IMR-90 (cell line): ENCODE data around the gene KLHL3. TPM values are rescaled to one million over a fixed set of nuclear protein-coding genes. Genes with fewer than 3 reads are reported as not detected.

ENCODE experiments used
- ATAC-seq: fragments of 200-7000 bp; cut with Tn5 transposase; 2 replicates; pipeline ENCODE4 v1.9.1; 2020; ENCODE audit warnings: low read depth, mild to moderate bottlenecking, moderate library complexity
- BruUV-seq: library from RNA; stranded (reverse); fragments of 400-500 nt; replicated peaks from 2 replicates; lab custom pipeline; 2021; lab: Mats Ljungman, UMichigan
- CTCF ChIA-PET: fragments of 300-600 bp; formaldehyde crosslinking; extraction: SDS; loops from one replicate; lab custom pipeline; 2021; ENCODE audit warnings: antibody characterized with exemption; lab: Yijun Ruan, JAX
- POLR2A ChIA-PET: fragments of 300-600 bp; sonication (Branson Sonifier 250); formaldehyde crosslinking; loops from one replicate; lab custom pipeline; 2022; ENCODE audit warnings: antibody characterized with exemption; ENCODE audit not compliant: unreplicated experiment; lab: Charles Lee
- DNase-seq: peaks from one replicate; pipeline ENCODE4 v3.0.0; 2013
- H2AFZ ChIP-seq: replicated peaks from 2 replicates; pipeline ENCODE3; 2013; ENCODE audit warnings: low read length, mild to moderate bottlenecking; ENCODE audit not compliant: poor library complexity
- H2AK5ac ChIP-seq: 2 replicates; pipeline ENCODE4 v1.6.1; 2013; ENCODE audit warnings: low read depth, low read length, inconsistent platforms
- H2AK9ac ChIP-seq: replicated peaks from 2 replicates; pipeline ENCODE3; 2013; ENCODE audit warnings: mild to moderate bottlenecking, low read depth, low read length, moderate library complexity; ENCODE audit not compliant: poor library complexity
- H2BK120ac ChIP-seq: 2 replicates; pipeline ENCODE4 v1.6.1; 2013; ENCODE audit warnings: low read depth, low read length, inconsistent platforms
- H2BK15ac ChIP-seq: 3 replicates; pipeline ENCODE4 v1.6.1; 2013; ENCODE audit warnings: low read depth, low read length, inconsistent platforms
- H2BK20ac ChIP-seq: 2 replicates; pipeline ENCODE4 v1.6.1; 2013; ENCODE audit warnings: low read depth, mild to moderate bottlenecking, inconsistent platforms, low read length, moderate library complexity
- H2BK5ac ChIP-seq: 2 replicates; pipeline ENCODE4 v1.6.1; 2013; ENCODE audit warnings: mild to moderate bottlenecking, low read depth, low read length, inconsistent platforms; ENCODE audit not compliant: poor library complexity, severe bottlenecking
- H3K14ac ChIP-seq: replicated peaks from 2 replicates; pipeline ENCODE4 v1.6.1; 2013; ENCODE audit warnings: low read depth, low read length, inconsistent platforms
- H3K18ac ChIP-seq: 2 replicates; pipeline ENCODE4 v1.6.1; 2013; ENCODE audit warnings: low read depth, low read length, control low read depth
- H3K23ac ChIP-seq: 2 replicates; pipeline ENCODE4 v1.6.1; 2013; ENCODE audit warnings: low read depth, low read length, inconsistent platforms
- H3K27ac ChIP-seq: 2 replicates; pipeline ENCODE4 v1.5.1; 2013; ENCODE audit warnings: mild to moderate bottlenecking, control low read depth, low read length; ENCODE audit not compliant: insufficient read depth
- H3K27me3 ChIP-seq: 2 replicates; pipeline ENCODE4 v1.6.1; 2013; ENCODE audit warnings: low read length; ENCODE audit not compliant: control insufficient read depth, insufficient read depth
- H3K36me3 ChIP-seq: 2 replicates; pipeline ENCODE4 v1.6.1; 2013; ENCODE audit warnings: low read length, mixed read lengths; ENCODE audit not compliant: control insufficient read depth, insufficient read depth
- H3K4ac ChIP-seq: 2 replicates; pipeline ENCODE4 v1.6.1; 2013; ENCODE audit warnings: low read depth, low read length, inconsistent platforms
- H3K4me1 ChIP-seq: 2 replicates; pipeline ENCODE4 v1.6.1; 2013; ENCODE audit warnings: low read length, mixed read lengths; ENCODE audit not compliant: control insufficient read depth, insufficient read depth
- H3K4me2 ChIP-seq: 2 replicates; pipeline ENCODE4 v1.6.1; 2013; ENCODE audit warnings: low read depth, mild to moderate bottlenecking, control low read depth, low read length, moderate library complexity
- H3K4me3 ChIP-seq: 2 replicates; pipeline ENCODE4 v1.5.1; 2013; ENCODE audit warnings: low read depth, mild to moderate bottlenecking, control low read depth, low read length, moderate library complexity; ENCODE audit not compliant: insufficient read depth
- H3K56ac ChIP-seq: 2 replicates; pipeline ENCODE4 v1.6.1; 2013; ENCODE audit warnings: low read length, inconsistent platforms; ENCODE audit not compliant: insufficient read depth; ENCODE audit errors: extremely low read depth
- H3K79me1 ChIP-seq, 2 experiments: 2 replicates each; pipeline ENCODE4 v1.6.1; 2013; ENCODE audit warnings: low read length in 2 of 2, inconsistent platforms in 1 of 2, low read depth in 1 of 2
- H3K9ac ChIP-seq: 2 replicates; pipeline ENCODE4 v1.6.1; 2013; ENCODE audit warnings: low read depth, low read length, control low read depth
- H3K9me1 ChIP-seq: 2 replicates; pipeline ENCODE4 v1.6.1; 2013; ENCODE audit warnings: low read length, inconsistent platforms; ENCODE audit not compliant: insufficient read depth
- H3K9me3 ChIP-seq: 2 replicates; pipeline ENCODE4 v1.6.1; 2013; ENCODE audit warnings: low read length; ENCODE audit not compliant: control insufficient read depth, insufficient read depth
- H4K20me1 ChIP-seq: 2 replicates; pipeline ENCODE4 v1.6.1; 2013; ENCODE audit warnings: low read length, inconsistent platforms; ENCODE audit not compliant: insufficient read depth
- H4K5ac ChIP-seq: 2 replicates; pipeline ENCODE4 v1.6.1; 2013; ENCODE audit warnings: mild to moderate bottlenecking, low read depth, low read length, control low read depth
- H4K8ac ChIP-seq, 2 experiments: 2 replicates each; pipeline ENCODE4 v1.6.1; 2013; ENCODE audit warnings: low read depth in 2 of 2, low read length in 2 of 2, control low read depth in 1 of 2, inconsistent platforms in 1 of 2
- H4K91ac ChIP-seq: 2 replicates; pipeline ENCODE4 v1.6.1; 2013; ENCODE audit warnings: low read depth, low read length, inconsistent platforms; ENCODE audit not compliant: insufficient read depth
- BHLHE40 ChIP-seq: fragments of 150-350 bp; IDR thresholded peaks from 2 replicates; pipeline ENCODE4 v1.6.1; 2016; ENCODE audit warnings: mild to moderate bottlenecking, low read depth, low read length
- CEBPB ChIP-seq: IDR thresholded peaks from 2 replicates; pipeline ENCODE4 v1.6.1; 2012; ENCODE audit warnings: low read depth, low read length, improper control_type of control experiment
- CHD1 ChIP-seq: IDR thresholded peaks from 2 replicates; pipeline ENCODE4 v1.6.1; 2012; ENCODE audit warnings: low read depth, low read length, improper control_type of control experiment
- CTCF ChIP-seq: conservative IDR thresholded peaks from 2 replicates; pipeline ENCODE4 v1.5.1; 2012; ENCODE audit warnings: mild to moderate bottlenecking, low read depth, low read length, improper control_type of control experiment
- FOS ChIP-seq: fragments of 150-350 bp; IDR thresholded peaks from 2 replicates; pipeline ENCODE4 v1.6.1; 2016; ENCODE audit warnings: low read depth, low read length
- MAFK ChIP-seq: IDR thresholded peaks from 2 replicates; pipeline ENCODE4 v1.6.1; 2012; ENCODE audit warnings: low read depth, low read length, improper control_type of control experiment
- MAZ ChIP-seq: IDR thresholded peaks from 2 replicates; pipeline ENCODE4 v1.6.1; 2012; ENCODE audit warnings: low read depth, mild to moderate bottlenecking, low read length, improper control_type of control experiment, moderate library complexity, borderline replicate concordance
- MXI1 ChIP-seq: IDR thresholded peaks from 2 replicates; pipeline ENCODE4 v1.6.1; 2012; ENCODE audit warnings: low read depth, mild to moderate bottlenecking, low read length, moderate library complexity, borderline replicate concordance
- NFE2L2 ChIP-seq: fragments of 150-350 bp; IDR thresholded peaks from 2 replicates; pipeline ENCODE4 v1.6.1; 2016; ENCODE audit warnings: low read depth, mild to moderate bottlenecking, low read length
- POLR2A ChIP-seq: IDR thresholded peaks from 2 replicates; pipeline ENCODE4 v1.6.1; 2012; ENCODE audit warnings: mild to moderate bottlenecking, low read depth, low read length
- RAD21 ChIP-seq: IDR thresholded peaks from 2 replicates; pipeline ENCODE4 v1.6.1; 2012; ENCODE audit warnings: low read length, improper control_type of control experiment
- RCOR1 ChIP-seq: IDR thresholded peaks from 2 replicates; pipeline ENCODE4 v1.6.1; 2012; ENCODE audit warnings: mild to moderate bottlenecking, low read length, improper control_type of control experiment; ENCODE audit not compliant: insufficient replicate concordance
- RFX5 ChIP-seq: IDR thresholded peaks from 2 replicates; pipeline ENCODE4 v1.8.0; 2012; ENCODE audit warnings: low read depth, mild to moderate bottlenecking, low read length, moderate library complexity
- SMC3 ChIP-seq: fragments of 150-350 bp; IDR thresholded peaks from 2 replicates; pipeline ENCODE4 v1.6.1; 2016; ENCODE audit warnings: low read depth, mild to moderate bottlenecking, antibody characterized with exemption, low read length, moderate library complexity
- USF2 ChIP-seq: fragments of 150-350 bp; IDR thresholded peaks from 2 replicates; pipeline ENCODE4 v1.6.1; 2017; ENCODE audit warnings: mild to moderate bottlenecking, antibody characterized with exemption, low read length, low read depth
- WGBS, 2 experiments: methylation state at CpG; one replicate each; pipeline versions ENCODE4 v1.1.5 to v1.1.7; 2013; ENCODE audit warnings: missing lambda C conversion rate in 2 of 2; ENCODE audit not compliant: insufficient read length in 1 of 2; ENCODE audit errors: extremely low coverage in 2 of 2; 5-methylcytosine and 5-hydroxymethylcytosine counted together
- dilution Hi-C: fragments of 300-500 bp; cut with HindIII; formaldehyde crosslinking; loops from one replicate; pipeline ENCODE4 v1.14.3; 2018; ENCODE audit warnings: low sequenced_read_pairs; ENCODE audit not compliant: unreplicated experiment
- in situ Hi-C: fragments of 300-500 bp; cut with MboI; formaldehyde crosslinking; loops from 3 replicates; pipeline ENCODE4 v1.14.3; 2019; ENCODE audit warnings: low sequenced_read_pairs, inconsistent platforms, mixed read lengths
- intact Hi-C: fragments of 100-400 bp; cut with micrococcal nuclease; formaldehyde crosslinking; loops from 2 replicates; pipeline ENCODE4 v1.10.0; 2022
- polyA plus RNA-seq, 3 experiments: library from polyadenylated mRNA; depleted of rRNA; stranded (reverse); fragments of >200 nt; gene quantifications; 2 replicates each; pipeline ENCODE4 v1.2.3, GENCODE V29; 2012; ENCODE audit warnings: low replicate concordance in 1 of 3
- total RNA-seq: library from RNA; depleted of rRNA; stranded (reverse); fragments of >200 nt; gene quantifications from 2 replicates; pipeline ENCODE4 v1.2.3, GENCODE V29; 2012
- TF ChIP-seq, protein P1 (sequence below): fragments of 150-350 bp; IDR thresholded peaks from 2 replicates; pipeline ENCODE4 v1.6.1; 2016; ENCODE audit warnings: low read depth, mild to moderate bottlenecking, low read length, moderate library complexity, borderline replicate concordance

Gene KLHL3
- total and polyA plus RNA-seq, 2 of the 4 experiments (the other 2 are of a cell fraction) = 2.3 to 4.1 TPM

DNA sequence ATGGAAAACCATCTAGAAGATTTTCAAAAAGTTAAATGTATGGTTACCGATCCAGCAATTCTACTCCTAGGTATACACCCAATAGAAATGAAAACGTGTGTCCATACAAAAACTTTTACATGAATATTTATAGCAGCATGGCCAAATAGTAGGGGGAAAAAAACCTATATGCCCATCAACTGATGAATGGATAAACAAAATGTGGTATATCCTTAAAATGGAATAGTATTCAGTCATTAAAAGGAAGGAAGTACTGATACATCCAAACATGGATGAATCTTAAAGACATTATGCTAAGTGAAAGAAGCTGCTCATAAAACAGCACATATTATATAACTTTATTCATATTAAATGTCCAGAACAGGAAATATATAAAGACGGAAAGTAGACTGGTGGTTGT, 143.6 kb downstream of the KLHL3 start:
- Histone ChIP-seq H4K5ac (no peak overlapping the region), H3K9ac (no peak overlapping the region), H2AK9ac (no peak overlapping the region), H3K27ac (no peak overlapping the region), H4K91ac (no peak overlapping the region), H2BK5ac (no peak overlapping the region), H4K8ac (no peak overlapping the region), H3K4me1 (no peaks in the 10 kb centered on the region), H3K18ac (no peak overlapping the region), H3K4ac (no peak overlapping the region), H3K79me1 (no peaks in the 10 kb centered on the region), H2BK120ac (no peak overlapping the region), H3K27me3 (no peaks in the 10 kb centered on the region; the same call in 1 of the 2 replicates), H3K14ac (no peak overlapping the region), H3K36me3 (no peaks in the 10 kb centered on the region), H3K56ac (no peak overlapping the region), H3K4me2 (no peak overlapping the region), H3K23ac (no peak overlapping the region), H2BK20ac (no peak overlapping the region), H2AFZ (no peak overlapping the region), H4K20me1 (no peaks in the 10 kb centered on the region), H2BK15ac (no peak overlapping the region), H3K9me1 (no peaks in the 10 kb centered on the region), H3K4me3 (no peak overlapping the region), H2AK5ac (no peak overlapping the region), H3K9me3 (no peaks in the 10 kb centered on the region)
- dilution Hi-C loops = no loop called here
- TF ChIP-seq BHLHE40 (no peak), CTCF (no peak), RCOR1 (no peak), CHD1 (no peak), MAZ (no peak), MAFK (no peak), FOS (no peak), CEBPB (no peak), MXI1 (no peak), USF2 (no peak), NFE2L2 (no peak), POLR2A (no peak), RFX5 (no peak), SMC3 (no peak), RAD21 (no peak)
- TF ChIP-seq, protein P1, sequence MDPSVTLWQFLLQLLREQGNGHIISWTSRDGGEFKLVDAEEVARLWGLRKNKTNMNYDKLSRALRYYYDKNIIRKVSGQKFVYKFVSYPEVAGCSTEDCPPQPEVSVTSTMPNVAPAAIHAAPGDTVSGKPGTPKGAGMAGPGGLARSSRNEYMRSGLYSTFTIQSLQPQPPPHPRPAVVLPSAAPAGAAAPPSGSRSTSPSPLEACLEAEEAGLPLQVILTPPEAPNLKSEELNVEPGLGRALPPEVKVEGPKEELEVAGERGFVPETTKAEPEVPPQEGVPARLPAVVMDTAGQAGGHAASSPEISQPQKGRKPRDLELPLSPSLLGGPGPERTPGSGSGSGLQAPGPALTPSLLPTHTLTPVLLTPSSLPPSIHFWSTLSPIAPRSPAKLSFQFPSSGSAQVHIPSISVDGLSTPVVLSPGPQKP = no peak
- intact Hi-C loops = no loop called here
- WGBS, 2 experiments = no CpG with 5 or more reads among the region's 3 CpGs
- ChIA-PET POLR2A (no interaction called here), CTCF (no interaction called here)
- ATAC-seq = no peak
- no TSS peak for BruUV-seq
- DNase-seq = no peak
- in situ Hi-C loops = no loop called here
